HCT116 (cell line): ENCODE data around the gene UNC5C.

Experiments
- CBX3 ChIP-seq: IDR thresholded peaks from 2 replicates; pipeline ENCODE4 v1.6.1; 2012; ENCODE audit warnings: low read depth
- CEBPB ChIP-seq: IDR thresholded peaks from 2 replicates; pipeline ENCODE4 v1.6.1; 2012; ENCODE audit warnings: low read depth
- CTCF ChIP-seq, 3 experiments: fragments of 200-600 bp in 1 of 3; sonication (generic) in 1 of 3; IDR thresholded peaks in 2 of 3; conservative IDR thresholded peaks in 1 of 3; 2 replicates each; pipeline ENCODE4 v1.5.1; 2012 to 2017; ENCODE audit warnings: low read depth in 2 of 3, low read length in 2 of 3, antibody characterized with exemption in 1 of 3, borderline replicate concordance in 1 of 3, control low read depth in 1 of 3, mild to moderate bottlenecking in 1 of 3, mixed read lengths in 1 of 3, mixed run types in 1 of 3, moderate library complexity in 1 of 3; ENCODE audit not compliant: insufficient read depth in 1 of 3
- EGR1 ChIP-seq: IDR thresholded peaks from 2 replicates; pipeline ENCODE4 v1.6.1; 2012; ENCODE audit warnings: low read depth
- EZH2 ChIP-seq: fragments of 200-600 bp; sonication (generic); IDR thresholded peaks from 2 replicates; pipeline ENCODE4 v1.6.1; 2017; ENCODE audit warnings: antibody characterized with exemption, mixed run types
- FOSL1 ChIP-seq: IDR thresholded peaks from 2 replicates; pipeline ENCODE4 v1.6.1; 2012; ENCODE audit warnings: low read depth
- MAX ChIP-seq: IDR thresholded peaks from 2 replicates; pipeline ENCODE4 v1.6.1; 2012
- POLR2A ChIP-seq: IDR thresholded peaks from 2 replicates; pipeline ENCODE4 v1.7.0; 2011; ENCODE audit warnings: borderline replicate concordance; ENCODE audit not compliant: insufficient read depth, insufficient read length; ENCODE audit errors: extremely low read depth
- POLR2AphosphoS5 ChIP-seq: IDR thresholded peaks from 2 replicates; pipeline ENCODE4 v1.6.1; 2011; ENCODE audit warnings: mild to moderate bottlenecking, low read depth, low read length, moderate library complexity
- REST ChIP-seq: IDR thresholded peaks from 2 replicates; pipeline ENCODE4 v1.6.1; 2012; ENCODE audit warnings: low read depth
- SIN3A ChIP-seq: IDR thresholded peaks from 2 replicates; pipeline ENCODE4 v1.6.1; 2012; ENCODE audit warnings: low read depth
- SP1 ChIP-seq: IDR thresholded peaks from 2 replicates; pipeline ENCODE4 v1.6.1; 2012; ENCODE audit warnings: low read depth
- ZNF274 ChIP-seq: fragments of 200-500 bp; sonication (Bioruptor generic); IDR thresholded peaks from 2 replicates; pipeline ENCODE4 v1.6.1; 2014; ENCODE audit warnings: mild to moderate bottlenecking, low read depth, low read length, inconsistent platforms

- TF ChIP-seq SIN3A (no peak), CTCF (IDR thresholded peaks at IDR 0.05 in 2 of 3, conservative IDR thresholded peaks at IDR 0.05 in 1 of 3; ENCODE audit: borderline replicate concordance in 1 of 3, insufficient read depth in 1 of 3, low read depth in 2 of 3, low read length in 2 of 3) (no peak), CEBPB (no peak), POLR2A (no peak), POLR2AphosphoS5 (no peak), EZH2 (no peak), EGR1 (no peak), CBX3 (no peak), ZNF274 (no peak), REST (no peak), MAX (no peak), SP1 (no peak), FOSL1 (no peak)
These were observed 223.1 kb downstream of the UNC5C start for GRCh38 chr4:95325665-95326064.
